Tibial artery (tissue), 4 donors: ENCODE data around the gene TRANK1.
"Not testable (repeated sequence)": the region's sequence is repeated elsewhere in the genome, so short reads cannot be mapped to it uniquely, and the experiment has no call there.

Experiments
- DNase-seq, 2 donors: peaks; one replicate each; pipeline ENCODE4 v3.0.0-alpha.2; 2019
- H3K27ac ChIP-seq, 2 donors: fragments of 200-600 bp; sonication (generic) in 1 of 2; 1 replicate in 1 of 2; 2 replicates in 1 of 2; pipeline ENCODE4 v1.5.1; 2018 to 2019; ENCODE audit warnings: mild to moderate bottlenecking in 1 of 2
- H3K27me3 ChIP-seq, 2 donors: fragments of 200-600 bp; sonication (generic) in 1 of 2; one replicate each; pipeline versions ENCODE4 v1.5.1 to v1.6.0; 2016 to 2019
- H3K36me3 ChIP-seq, 3 donors: fragments of 200-600 bp; sonication (generic) in 2 of 3; one replicate each; pipeline ENCODE4 v1.5.1; 2016 to 2019; ENCODE audit warnings: mild to moderate bottlenecking in 2 of 3
- H3K4me1 ChIP-seq, 4 donors: fragments of 200-600 bp; sonication (generic) in 2 of 4; 1 replicate in 3 of 4; 2 replicates in 1 of 4; pipeline ENCODE4 v1.5.1; 2016 to 2019
- H3K4me3 ChIP-seq, 2 donors: fragments of 200-600 bp; sonication (generic) in 1 of 2; 1 replicate in 1 of 2; 2 replicates in 1 of 2; pipeline ENCODE4 v1.5.1; 2018 to 2019; ENCODE audit warnings: mild to moderate bottlenecking in 2 of 2
- H3K9me3 ChIP-seq, 3 donors: fragments of 200-600 bp; sonication (generic) in 1 of 3; one replicate each; pipeline ENCODE4 v1.5.1; 2016 to 2019
- intact Hi-C: fragments of 100-400 bp; cut with DNase I; formaldehyde crosslinking; loops from one replicate; pipeline ENCODE4 v1.15.0; 2023; ENCODE audit warnings: low total_unique reads
- TF ChIP-seq, protein P1 (sequence below), 2 experiments: fragments of 200-600 bp in 1 of 2; fragments of 450-650 bp in 1 of 2; IDR thresholded peaks; one replicate each; pipeline ENCODE4 v1.5.1; 2017 to 2019; ENCODE audit warnings: antibody characterized with exemption in 2 of 2, mild to moderate bottlenecking in 1 of 2, moderate library complexity in 1 of 2

Gene TRANK1

DNA sequence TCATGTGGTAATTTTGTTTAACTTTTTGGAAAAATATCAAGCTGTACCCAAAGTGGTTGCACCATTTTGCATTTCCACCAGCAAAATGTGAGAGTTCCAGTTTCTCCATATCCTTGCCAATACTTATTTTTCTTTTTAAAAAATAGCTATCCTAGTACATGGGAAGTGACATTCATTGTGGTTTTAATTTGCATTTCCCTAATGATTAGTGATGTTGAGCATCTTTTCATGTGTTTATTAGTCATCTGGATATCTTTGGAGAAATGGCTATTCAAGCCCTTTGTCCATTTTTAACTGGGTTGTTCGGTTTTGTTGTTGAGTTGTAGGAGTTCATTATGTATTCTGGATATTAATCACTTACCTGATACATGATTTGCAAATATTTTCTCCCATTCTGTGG is 19.5 kb upstream of the TRANK1 start:
- DNase-seq: no peak
- H3K4me1 ChIP-seq: no peaks in the 10 kb centered on the region
- no peaks in the 10 kb centered on the region for H3K27me3 ChIP-seq
- intact Hi-C loops: no loop called here
- H3K4me3 ChIP-seq: no peak overlapping the region
- H3K9me3 ChIP-seq: no peaks in the 10 kb centered on the region
- H3K27ac ChIP-seq: no peak overlapping the region
- TF ChIP-seq, protein P1, sequence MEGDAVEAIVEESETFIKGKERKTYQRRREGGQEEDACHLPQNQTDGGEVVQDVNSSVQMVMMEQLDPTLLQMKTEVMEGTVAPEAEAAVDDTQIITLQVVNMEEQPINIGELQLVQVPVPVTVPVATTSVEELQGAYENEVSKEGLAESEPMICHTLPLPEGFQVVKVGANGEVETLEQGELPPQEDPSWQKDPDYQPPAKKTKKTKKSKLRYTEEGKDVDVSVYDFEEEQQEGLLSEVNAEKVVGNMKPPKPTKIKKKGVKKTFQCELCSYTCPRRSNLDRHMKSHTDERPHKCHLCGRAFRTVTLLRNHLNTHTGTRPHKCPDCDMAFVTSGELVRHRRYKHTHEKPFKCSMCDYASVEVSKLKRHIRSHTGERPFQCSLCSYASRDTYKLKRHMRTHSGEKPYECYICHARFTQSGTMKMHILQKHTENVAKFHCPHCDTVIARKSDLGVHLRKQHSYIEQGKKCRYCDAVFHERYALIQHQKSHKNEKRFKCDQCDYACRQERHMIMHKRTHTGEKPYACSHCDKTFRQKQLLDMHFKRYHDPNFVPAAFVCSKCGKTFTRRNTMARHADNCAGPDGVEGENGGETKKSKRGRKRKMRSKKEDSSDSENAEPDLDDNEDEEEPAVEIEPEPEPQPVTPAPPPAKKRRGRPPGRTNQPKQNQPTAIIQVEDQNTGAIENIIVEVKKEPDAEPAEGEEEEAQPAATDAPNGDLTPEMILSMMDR (IDR thresholded peaks at IDR 0.05): no peak
- H3K36me3 ChIP-seq: no peaks in the 10 kb centered on the region

DNA sequence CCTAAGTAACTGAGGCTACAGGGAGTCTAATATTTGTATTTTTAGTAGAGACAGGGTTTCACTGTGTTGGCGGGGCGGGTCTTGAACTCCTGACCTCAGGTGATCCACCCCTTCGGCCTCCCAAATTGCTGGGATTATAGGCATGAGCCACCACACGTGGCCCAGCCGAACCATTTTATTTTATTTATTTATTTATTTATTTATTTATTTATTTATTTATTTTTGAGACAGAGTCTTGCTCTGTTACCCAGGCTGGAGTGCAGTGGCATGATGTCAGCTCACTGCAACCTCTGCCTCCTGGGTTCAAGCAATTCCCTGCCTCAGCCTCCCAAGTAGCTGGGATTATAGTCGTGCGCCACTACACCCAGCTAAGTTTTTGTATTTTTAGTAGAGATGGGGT is 18.2 kb upstream of the TRANK1 start:
- H3K4me1 ChIP-seq, H3K36me3 ChIP-seq, DNase-seq, H3K27ac ChIP-seq, H3K4me3 ChIP-seq, H3K27me3 ChIP-seq, intact Hi-C loops, H3K9me3 ChIP-seq: not testable (repeated sequence)

DNA sequence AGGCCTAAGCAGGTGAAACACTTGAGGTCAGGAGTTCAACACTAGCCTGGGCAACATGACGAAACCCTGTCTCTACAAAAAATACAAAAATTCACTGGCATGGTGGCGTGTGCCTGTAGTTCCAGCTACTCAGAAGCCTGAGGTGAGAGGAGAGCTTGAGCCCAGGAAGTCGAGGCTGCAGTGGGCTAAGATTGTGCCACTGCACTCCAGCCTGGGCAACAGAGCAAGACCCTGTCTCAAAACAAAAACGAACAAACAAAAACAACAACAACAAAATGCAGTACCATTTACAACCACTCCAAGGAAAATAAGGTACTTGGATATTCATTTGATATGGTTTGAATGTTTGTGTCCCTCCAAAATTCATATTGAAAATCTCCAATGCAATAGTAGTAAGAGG is 15.6 kb upstream of the TRANK1 start:
- no peak for DNase-seq
- no peaks in the 10 kb centered on the region for H3K9me3 ChIP-seq

DNA sequence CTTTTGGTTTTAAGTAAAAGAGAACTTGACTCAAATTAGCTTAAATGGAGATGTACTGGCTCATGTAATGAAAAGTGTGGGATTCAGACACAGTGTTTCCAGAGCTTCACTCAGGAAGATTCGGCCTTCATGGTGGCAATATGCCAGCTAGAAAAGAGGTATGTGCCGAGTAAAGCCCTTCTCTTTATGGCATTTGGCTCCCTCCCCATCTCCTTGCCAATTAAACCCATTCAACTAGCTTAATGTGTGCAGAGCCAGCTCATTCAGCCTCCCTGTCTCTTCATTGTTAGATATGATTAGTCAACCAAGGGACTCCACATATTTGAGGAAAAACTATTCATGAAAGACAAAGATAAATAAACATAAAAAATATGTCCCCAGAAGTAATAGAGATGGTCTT is 15.0 kb upstream of the TRANK1 start:
- TF ChIP-seq, protein P1 (IDR thresholded peaks at IDR 0.05): no peak
- Histone ChIP-seq H3K9me3 (no peaks in the 10 kb centered on the region), H3K4me1 (peaks cover 0 to 3% (median 0%) of the 10 kb centered on the region in 4 donors), H3K36me3 (no peaks in the 10 kb centered on the region), H3K27me3 (no peaks in the 10 kb centered on the region), H3K27ac (no peak overlapping the region), H3K4me3 (no peak overlapping the region)
- no peak for DNase-seq
- intact Hi-C loops: loop anchor here (5.0 kb wide), 1 partner anchor 233 kb away; no protein-coding TSS in a partner anchor

More for the DNA sequence above, 15.6 kb upstream of the TRANK1 start:
- intact Hi-C loops: no loop called here
- TF ChIP-seq, protein P1 (IDR thresholded peaks at IDR 0.05): no peak
- no peak overlapping the region for H3K4me3 ChIP-seq
- no peaks in the 10 kb centered on the region for H3K27me3 ChIP-seq
- H3K27ac ChIP-seq: no peak overlapping the region
- H3K4me1 ChIP-seq: peaks cover 0 to 3% (median 0%) of the 10 kb centered on the region in 4 donors
- H3K36me3 ChIP-seq: no peaks in the 10 kb centered on the region

DNA sequence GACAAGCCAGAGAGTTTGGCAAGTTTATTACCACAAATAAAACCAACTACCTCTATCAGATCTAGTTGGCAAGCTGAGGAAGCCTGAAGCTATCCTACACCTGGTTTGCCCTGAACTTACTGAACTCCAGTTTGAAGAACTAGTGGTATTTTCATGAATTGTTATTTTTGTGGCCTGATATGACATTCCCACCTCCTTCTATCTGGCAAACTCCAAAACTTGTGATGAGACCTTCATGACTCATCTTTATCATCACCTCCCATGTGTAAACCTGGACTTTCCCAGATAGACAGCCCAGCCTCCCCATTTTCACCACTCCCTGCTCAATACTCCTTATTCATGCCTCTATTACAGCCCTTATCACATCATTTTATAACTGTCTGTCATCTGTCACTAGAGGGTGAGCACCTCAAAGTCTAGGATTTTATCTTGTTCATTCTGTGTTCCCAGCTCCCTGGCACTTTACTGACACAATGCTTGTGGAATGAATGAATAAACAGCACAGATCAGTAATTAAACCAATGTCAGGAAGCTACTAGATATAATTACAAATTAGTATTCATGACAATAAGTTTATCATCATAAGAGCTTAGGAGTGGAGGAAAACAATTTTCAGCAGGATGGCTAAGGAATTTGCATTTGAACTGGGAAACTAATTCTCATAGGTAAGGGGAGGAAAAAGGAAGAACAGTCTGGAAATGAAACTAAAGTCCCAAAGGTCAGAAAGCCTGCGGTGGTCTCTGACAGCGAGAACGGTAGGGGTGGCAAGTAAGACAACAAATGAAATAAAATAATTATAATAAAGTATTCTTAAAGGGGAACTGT is 13.2 kb upstream of the TRANK1 start:
- no peaks in the 10 kb centered on the region for H3K9me3 ChIP-seq
- peaks cover 0 to 3% (median 0%) of the 10 kb centered on the region in 4 donors for H3K4me1 ChIP-seq
- TF ChIP-seq, protein P1 (IDR thresholded peaks at IDR 0.05): no peak
- no peaks in the 10 kb centered on the region for H3K27me3 ChIP-seq
- H3K36me3 ChIP-seq: no peaks in the 10 kb centered on the region
- no peak overlapping the region for H3K4me3 ChIP-seq
- DNase-seq: no peak
- H3K27ac ChIP-seq: no peak overlapping the region
- intact Hi-C loops: loop anchor here (5.0 kb wide), 1 partner anchor 231 kb away; no protein-coding TSS in a partner anchor

DNA sequence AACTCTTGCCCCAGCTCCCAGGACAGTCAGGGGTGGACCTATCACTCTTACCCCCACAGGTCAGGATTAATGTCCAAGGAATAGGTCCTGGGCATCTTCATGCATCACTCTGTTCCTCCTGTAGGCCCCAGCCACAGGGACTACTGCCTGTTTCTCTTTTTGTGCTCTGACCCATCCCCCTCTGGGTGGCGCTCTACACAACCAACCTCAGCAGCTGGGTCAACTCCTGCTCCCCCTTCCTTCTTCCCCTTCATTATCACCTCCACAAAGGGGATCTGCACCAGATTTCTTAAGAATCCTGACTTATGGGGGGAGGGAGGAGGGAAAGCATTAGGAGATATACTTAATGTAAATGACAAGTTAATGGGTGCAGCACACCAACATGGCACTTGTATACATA is 12.2 kb upstream of the TRANK1 start:
- intact Hi-C loops: loop anchor here (5.0 kb wide), 1 partner anchor 230 kb away; no protein-coding TSS in a partner anchor
- Histone ChIP-seq H3K36me3 (no peaks in the 10 kb centered on the region), H3K9me3 (no peaks in the 10 kb centered on the region), H3K4me3 (no peak overlapping the region), H3K4me1 (peaks cover 0 to 3% (median 0%) of the 10 kb centered on the region in 4 donors), H3K27me3 (no peaks in the 10 kb centered on the region), H3K27ac (no peak overlapping the region)
- TF ChIP-seq, protein P1 (IDR thresholded peaks at IDR 0.05): no peak
- DNase-seq: no peak
